ENCODE data around the gene ELF2. TPM values are rescaled to one million over a fixed set of nuclear protein-coding genes. Genes with fewer than 3 reads are reported as not detected.

The ELF2 gene
- total and polyA plus RNA-seq, 2 of the 8 experiments (the other 6 are each of a cell fraction or from before 2014, with no cell fraction given): 21.1 to 44.3 TPM

DNA sequence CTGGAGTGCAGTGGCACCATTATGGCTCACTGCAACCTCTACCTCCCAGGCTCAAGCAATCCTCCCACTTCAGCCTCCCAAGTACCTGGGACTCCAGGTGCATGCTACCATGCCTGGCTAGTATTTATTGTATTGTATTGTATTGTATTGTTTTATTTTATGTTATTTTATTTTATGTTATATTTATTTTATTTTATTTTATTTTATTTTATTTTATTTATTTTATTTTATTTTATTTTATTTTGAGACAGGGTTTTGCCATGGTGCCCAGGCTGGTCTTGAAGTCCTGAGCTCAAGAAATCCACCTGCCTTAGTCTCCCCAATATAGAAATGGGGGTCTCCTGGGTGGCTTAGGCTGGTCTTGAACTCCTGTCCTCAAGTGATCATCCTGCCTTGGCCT, 42.6 kb downstream of the ELF2 start:
- peaks cover 0 to 20% (median 0%) of the 10 kb centered on the region in 4 experiments; a peak in 2 of 8 replicates for H3K36me3 ChIP-seq (ENCODE audit: control insufficient read depth in 2 of 4, insufficient read depth in 4 of 4, low read length in 3 of 4)
- no peak overlapping the region for H3K9ac ChIP-seq (replicated peaks in 1 of 4; ENCODE audit: extremely low read depth in 1 of 4, low read depth in 3 of 4, low read length in 3 of 4)
- H3K18ac ChIP-seq (ENCODE audit: extremely low read depth, low read length): no peak overlapping the region
- DNase-seq (ENCODE audit: low read depth in 1 of 2, low spot score in 2 of 2) (no peak), FAIRE-seq (no peak)
- H4K5ac ChIP-seq (ENCODE audit: insufficient read length, low read depth, low read length): no peak overlapping the region
- ChIA-PET POLR2A (ENCODE audit: partially characterized antibody) (interaction anchor here (0.7 kb wide), 1 partner anchor 52 kb away, joined by 4 read pairs; no protein-coding TSS in a partner anchor), CTCF (ENCODE audit: partially characterized antibody) (no interaction called here)
- peaks cover 0 to 4% of the 10 kb centered on the region in 2 experiments; a peak in 1 of 4 replicates for H3K79me2 ChIP-seq (ENCODE audit: control insufficient read depth in 1 of 2, insufficient read depth in 2 of 2, low read length in 2 of 2)
- H2BK20ac ChIP-seq (ENCODE audit: low read length): no peak overlapping the region
- no peak overlapping the region for H3K27ac ChIP-seq (ENCODE audit: low read depth, low read length)
- H4K8ac ChIP-seq (ENCODE audit: extremely low read depth, insufficient read depth, low read length): no peak overlapping the region
- no peak overlapping the region for H2BK5ac ChIP-seq (ENCODE audit: low read depth, low read length)
- no peak overlapping the region for H4K91ac ChIP-seq (replicated peaks; ENCODE audit: insufficient read length, low read length)
- H2AFZ ChIP-seq (ENCODE audit: low read length): no peak overlapping the region
- no peaks in the 10 kb centered on the region for H3K27me3 ChIP-seq (replicated peaks in 1 of 4; ENCODE audit: control insufficient read depth in 3 of 4, extremely low read depth in 1 of 4, insufficient read depth in 3 of 4, low read length in 3 of 4)
- H3K79me1 ChIP-seq (ENCODE audit: low read depth, low read length): no peaks in the 10 kb centered on the region; the same call in 1 of the 2 replicates
- H3K4ac ChIP-seq (replicated peaks; ENCODE audit: insufficient read length, low read depth, low read length): no peak overlapping the region
- no peak overlapping the region for H2BK15ac ChIP-seq (ENCODE audit: low read length)
- TF ChIP-seq SRF (IDR thresholded peaks at IDR 0.05; ENCODE audit: low read depth, low read length): no peak
- no peak for TF ChIP-seq POU5F1 (IDR thresholded peaks at IDR 0.05; ENCODE audit: low read depth, low read length)
- H2BK12ac ChIP-seq (ENCODE audit: low read depth, low read length): no peak overlapping the region
- peaks cover 0 to 1% of the 10 kb centered on the region in 2 experiments for H4K20me1 ChIP-seq (replicated peaks in 1 of 2; ENCODE audit: control insufficient read depth in 1 of 2, insufficient read depth in 2 of 2, low read length in 2 of 2)
- no peak overlapping the region for H3K4me2 ChIP-seq (ENCODE audit: insufficient read depth in 1 of 2, low read depth in 2 of 2, low read length in 2 of 2)
- no peak overlapping the region for H3K56ac ChIP-seq (replicated peaks; ENCODE audit: insufficient read length, low read depth, low read length)
- H2AK5ac ChIP-seq (ENCODE audit: low read depth, low read length): no peak overlapping the region
- no peak overlapping the region for H2BK120ac ChIP-seq (replicated peaks; ENCODE audit: low read depth, low read length)
- H3K4me3 ChIP-seq (ENCODE audit: extremely low read depth in 1 of 4, insufficient read depth in 2 of 4, low read depth in 3 of 4, low read length in 4 of 4): no peak overlapping the region
- H3K9me3 ChIP-seq (ENCODE audit: insufficient read depth in 2 of 2, low read depth in 1 of 2, low read length in 1 of 2): no peaks in the 10 kb centered on the region
- H3K14ac ChIP-seq (ENCODE audit: insufficient read length): no peak overlapping the region
- no peak overlapping the region for H3K23ac ChIP-seq (ENCODE audit: insufficient read length)
- no peaks in the 10 kb centered on the region for H3K23me2 ChIP-seq (ENCODE audit: low read depth, low read length)
- H3K4me1 ChIP-seq (replicated peaks in 1 of 4; ENCODE audit: control insufficient read depth in 3 of 4, insufficient read depth in 4 of 4, low read length in 3 of 4): peaks cover 0 to 4% (median 3%) of the 10 kb centered on the region in 4 experiments; a peak in 2 of 7 replicates
